ENCODE data around the gene FAAH. TPM values are rescaled to one million over a fixed set of nuclear protein-coding genes. Genes with fewer than 3 reads are reported as not detected.

Gene FAAH
- total and polyA plus RNA-seq, 10 of the 15 experiments (the other 5 are each of a cell fraction or from before 2014, with no cell fraction given): 0.07 to 2.5 (median 0.64) TPM; not detected in 1

DNA sequence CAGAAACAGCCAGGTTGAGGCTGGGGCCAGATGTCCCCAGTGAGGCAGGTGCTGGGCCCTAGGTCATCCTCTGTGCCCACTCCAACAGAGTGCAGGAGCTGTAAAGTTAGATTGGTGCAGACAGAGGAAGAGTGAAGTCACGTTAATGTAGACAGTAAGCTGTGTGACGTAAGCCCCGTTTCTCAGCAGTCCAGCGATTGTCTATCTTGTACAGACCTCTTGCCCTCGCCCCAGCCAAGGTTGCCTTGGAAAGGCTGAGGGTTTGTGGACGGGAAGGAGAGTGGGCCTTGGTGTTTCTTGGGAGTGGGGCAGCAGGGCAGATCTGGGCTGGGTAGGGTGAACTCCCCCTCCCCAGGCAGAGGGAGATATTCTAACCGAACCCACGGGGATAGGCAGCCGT lies 13.5 kb downstream of the FAAH start (continued):
- TF ChIP-seq, protein P1, sequence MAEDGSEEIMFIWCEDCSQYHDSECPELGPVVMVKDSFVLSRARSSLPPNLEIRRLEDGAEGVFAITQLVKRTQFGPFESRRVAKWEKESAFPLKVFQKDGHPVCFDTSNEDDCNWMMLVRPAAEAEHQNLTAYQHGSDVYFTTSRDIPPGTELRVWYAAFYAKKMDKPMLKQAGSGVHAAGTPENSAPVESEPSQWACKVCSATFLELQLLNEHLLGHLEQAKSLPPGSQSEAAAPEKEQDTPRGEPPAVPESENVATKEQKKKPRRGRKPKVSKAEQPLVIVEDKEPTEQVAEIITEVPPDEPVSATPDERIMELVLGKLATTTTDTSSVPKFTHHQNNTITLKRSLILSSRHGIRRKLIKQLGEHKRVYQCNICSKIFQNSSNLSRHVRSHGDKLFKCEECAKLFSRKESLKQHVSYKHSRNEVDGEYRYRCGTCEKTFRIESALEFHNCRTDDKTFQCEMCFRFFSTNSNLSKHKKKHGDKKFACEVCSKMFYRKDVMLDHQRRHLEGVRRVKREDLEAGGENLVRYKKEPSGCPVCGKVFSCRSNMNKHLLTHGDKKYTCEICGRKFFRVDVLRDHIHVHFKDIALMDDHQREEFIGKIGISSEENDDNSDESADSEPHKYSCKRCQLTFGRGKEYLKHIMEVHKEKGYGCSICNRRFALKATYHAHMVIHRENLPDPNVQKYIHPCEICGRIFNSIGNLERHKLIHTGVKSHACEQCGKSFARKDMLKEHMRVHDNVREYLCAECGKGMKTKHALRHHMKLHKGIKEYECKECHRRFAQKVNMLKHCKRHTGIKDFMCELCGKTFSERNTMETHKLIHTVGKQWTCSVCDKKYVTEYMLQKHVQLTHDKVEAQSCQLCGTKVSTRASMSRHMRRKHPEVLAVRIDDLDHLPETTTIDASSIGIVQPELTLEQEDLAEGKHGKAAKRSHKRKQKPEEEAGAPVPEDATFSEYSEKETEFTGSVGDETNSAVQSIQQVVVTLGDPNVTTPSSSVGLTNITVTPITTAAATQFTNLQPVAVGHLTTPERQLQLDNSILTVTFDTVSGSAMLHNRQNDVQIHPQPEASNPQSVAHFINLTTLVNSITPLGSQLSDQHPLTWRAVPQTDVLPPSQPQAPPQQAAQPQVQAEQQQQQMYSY (CRISPR knock-in tag; IDR thresholded peaks at IDR 0.05): no peak
- TF ChIP-seq, protein P2, sequence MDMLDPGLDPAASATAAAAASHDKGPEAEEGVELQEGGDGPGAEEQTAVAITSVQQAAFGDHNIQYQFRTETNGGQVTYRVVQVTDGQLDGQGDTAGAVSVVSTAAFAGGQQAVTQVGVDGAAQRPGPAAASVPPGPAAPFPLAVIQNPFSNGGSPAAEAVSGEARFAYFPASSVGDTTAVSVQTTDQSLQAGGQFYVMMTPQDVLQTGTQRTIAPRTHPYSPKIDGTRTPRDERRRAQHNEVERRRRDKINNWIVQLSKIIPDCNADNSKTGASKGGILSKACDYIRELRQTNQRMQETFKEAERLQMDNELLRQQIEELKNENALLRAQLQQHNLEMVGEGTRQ (IDR thresholded peaks at IDR 0.05; ENCODE audit: borderline replicate concordance, low read depth, low read length): no peak
- TF ChIP-seq SUPT20H (IDR thresholded peaks at IDR 0.05; ENCODE audit: borderline replicate concordance, control insufficient read depth, low read depth, low read length): no peak

DNA sequence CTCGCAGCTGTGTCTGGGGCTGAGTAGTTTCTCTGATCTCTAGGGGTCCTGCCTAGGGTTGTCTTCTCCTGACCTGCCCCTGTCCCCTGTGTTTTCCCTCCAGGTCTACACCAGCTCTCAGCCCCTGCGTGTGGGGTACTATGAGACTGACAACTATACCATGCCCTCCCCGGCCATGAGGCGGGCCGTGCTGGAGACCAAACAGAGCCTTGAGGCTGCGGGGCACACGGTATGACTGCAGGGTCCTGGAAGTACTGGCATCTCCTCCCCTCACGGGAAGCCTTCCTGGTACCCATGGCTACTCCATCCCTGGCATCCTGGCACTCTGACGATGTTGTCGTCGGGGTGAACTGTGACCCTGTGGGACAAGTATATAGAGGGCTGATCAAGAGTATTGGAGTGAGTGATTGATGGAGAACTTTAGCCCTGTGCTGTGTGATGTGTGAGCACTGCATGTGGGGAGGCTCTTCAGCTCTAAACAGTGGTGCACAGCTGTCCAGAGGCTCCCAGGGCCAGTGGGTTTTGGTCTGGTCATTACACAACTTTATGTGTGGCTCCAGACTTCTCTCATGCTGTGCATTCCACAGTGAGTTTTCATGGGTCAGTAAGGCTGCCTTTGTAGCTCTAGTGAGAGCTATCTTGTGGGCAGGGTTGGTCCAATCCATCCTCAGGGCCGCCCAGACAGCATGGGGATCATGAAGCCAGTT lies 14.4 kb downstream of the FAAH start:
- RAD21 ChIA-PET (ENCODE audit: unreplicated experiment): no interaction called here
- Histone ChIP-seq H3K4me1 (ENCODE audit: control insufficient read depth, insufficient read depth, low read length) (no peaks in the 10 kb centered on the region), H3K36me3 (ENCODE audit: control insufficient read depth in 2 of 2, insufficient read depth in 2 of 2, low read length in 1 of 2) (no peaks in the 10 kb centered on the region), H3K27me3 (replicated peaks in 1 of 2; ENCODE audit: control insufficient read depth in 2 of 2, insufficient read depth in 2 of 2, low read length in 1 of 2) (no peaks in the 10 kb centered on the region), H3K79me2 (ENCODE audit: control insufficient read depth, insufficient read depth, low read length) (no peaks in the 10 kb centered on the region), H2AFZ (ENCODE audit: control insufficient read depth, low read depth, low read length) (no peak overlapping the region), H3K9me3 (replicated peaks; ENCODE audit: control insufficient read depth, insufficient read depth, low read length) (no peaks in the 10 kb centered on the region; the same call in 2 of the 3 replicates), H3K4me3 (no peak overlapping the region), H3K9ac (ENCODE audit: control insufficient read depth, insufficient read depth, low read length) (no peak overlapping the region), H3K4me2 (ENCODE audit: control insufficient read depth, insufficient read depth) (no peak overlapping the region), H4K20me1 (ENCODE audit: control insufficient read depth, insufficient read depth) (no peaks in the 10 kb centered on the region), H3K27ac (ENCODE audit: control insufficient read depth, insufficient read depth) (no peak overlapping the region)
- SMC1A ChIA-PET (ENCODE audit: uncharacterized antibody, unreplicated experiment): no interaction called here
- in situ Hi-C loops (cut with MboI) (no loop called here), intact Hi-C loops (cut with micrococcal nuclease; ENCODE audit: unreplicated experiment) (no loop called here)
- no peak for TF ChIP-seq BCL11A (IDR thresholded peaks at IDR 0.05; ENCODE audit: low read depth, low read length)
- ATAC-seq (no peak), DNase-seq (ENCODE audit: low read depth, low spot score) (no peak), FAIRE-seq (no peak)
- CTCF ChIA-PET: interaction anchor here (1.0 to 1.5 kb wide), 4 partner anchors 10 to 61 kb away, joined by 3 to 6 read pairs (median 4); no protein-coding TSS in a partner anchor
- no TSS peak for BruUV-seq (replicated peaks)
- POLR2A ChIA-PET: no interaction called here
- 38% methylated on average over 12 of the region's 12 CpGs for WGBS (ENCODE audit: insufficient coverage, insufficient replicate concordance, low lambda C conversion rate, missing lambda C conversion rate)
